GM21515 (cell line): ENCODE results near the gene SERPINB11.
"Not testable (repeated sequence)": the region's sequence is repeated elsewhere in the genome, so short reads cannot be mapped to it uniquely, and the experiment has no call there.

Source experiments
- ATAC-seq: cut with Tn5 transposase; IDR thresholded peaks from one replicate; pipeline ENCODE4 v1.9.1; 2021; ENCODE audit not compliant: unreplicated experiment

The SERPINB11 gene, protein sequence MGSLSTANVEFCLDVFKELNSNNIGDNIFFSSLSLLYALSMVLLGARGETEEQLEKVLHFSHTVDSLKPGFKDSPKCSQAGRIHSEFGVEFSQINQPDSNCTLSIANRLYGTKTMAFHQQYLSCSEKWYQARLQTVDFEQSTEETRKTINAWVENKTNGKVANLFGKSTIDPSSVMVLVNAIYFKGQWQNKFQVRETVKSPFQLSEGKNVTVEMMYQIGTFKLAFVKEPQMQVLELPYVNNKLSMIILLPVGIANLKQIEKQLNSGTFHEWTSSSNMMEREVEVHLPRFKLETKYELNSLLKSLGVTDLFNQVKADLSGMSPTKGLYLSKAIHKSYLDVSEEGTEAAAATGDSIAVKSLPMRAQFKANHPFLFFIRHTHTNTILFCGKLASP

DNA sequence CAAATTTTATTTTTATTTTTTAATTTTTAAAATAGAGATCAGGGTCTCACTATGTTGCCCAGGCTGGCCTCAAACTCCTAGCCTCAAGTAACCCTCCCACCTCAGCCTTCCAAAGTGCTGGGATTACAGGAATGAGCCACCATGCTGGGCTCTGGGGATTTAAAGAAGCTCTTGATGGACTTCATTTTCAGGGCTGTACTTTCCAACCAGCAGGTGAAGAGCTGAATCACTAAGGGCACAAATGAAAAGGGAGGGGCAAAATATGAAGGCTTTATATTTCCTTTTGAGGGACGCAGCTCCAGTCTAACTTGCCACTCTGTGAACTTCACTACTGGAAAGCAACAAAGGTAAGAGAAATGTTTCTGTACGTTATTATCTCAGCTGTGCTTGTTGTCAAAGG lies at the start of gene SERPINB11:
Gene SERPINB11, plus strand, starts transcription at position 301 of the 400 bp plus-strand sequence. CDS start 7,234 bp downstream, outside the sequence.
- ATAC-seq: no peak

DNA sequence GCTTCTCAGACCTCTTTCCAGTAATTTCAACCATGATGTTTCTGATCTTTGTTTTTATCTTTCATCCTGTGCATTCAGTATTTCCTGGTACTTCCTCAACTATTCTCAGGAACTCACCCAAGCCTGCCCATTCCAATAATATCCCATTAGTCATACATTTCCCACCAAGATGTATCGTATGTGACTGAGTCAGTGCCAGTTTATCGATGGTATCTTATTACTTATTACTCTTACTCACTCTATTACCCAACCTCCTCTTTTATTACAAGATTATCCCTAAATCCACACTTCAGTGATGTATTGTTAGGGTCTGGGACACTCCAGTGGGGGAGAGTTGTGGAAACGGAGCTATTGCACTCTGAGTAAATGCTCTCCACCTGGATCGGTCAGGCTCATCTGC lies 43.8 kb upstream of the SERPINB11 start:
- not testable (repeated sequence) for ATAC-seq

DNA sequence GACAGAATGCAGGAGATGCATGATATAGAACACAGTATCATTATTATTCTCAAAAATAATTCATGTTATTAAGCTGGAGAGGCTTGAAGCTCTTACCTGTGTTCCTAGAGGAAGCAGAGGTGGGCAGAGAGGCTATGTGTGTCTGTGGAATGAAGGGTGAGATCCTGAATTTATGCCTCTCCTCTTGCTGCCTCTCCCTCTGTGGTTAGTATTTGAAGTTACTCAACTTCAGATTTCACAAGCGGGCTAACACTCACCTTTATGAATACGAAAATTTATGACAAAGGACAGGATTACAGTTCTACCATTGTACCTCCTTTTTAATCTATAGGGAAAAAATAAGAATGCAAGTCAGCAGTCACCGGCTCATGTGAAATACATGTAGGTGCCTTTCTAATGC lies 41.0 kb upstream of the SERPINB11 start, which contains the start of gene SERPINB3:
Gene SERPINB3, minus strand, starts transcription at position 144 of the 400 bp plus-strand sequence. CDS start 677 bp downstream, outside the sequence.
- ATAC-seq: not testable (repeated sequence)

DNA sequence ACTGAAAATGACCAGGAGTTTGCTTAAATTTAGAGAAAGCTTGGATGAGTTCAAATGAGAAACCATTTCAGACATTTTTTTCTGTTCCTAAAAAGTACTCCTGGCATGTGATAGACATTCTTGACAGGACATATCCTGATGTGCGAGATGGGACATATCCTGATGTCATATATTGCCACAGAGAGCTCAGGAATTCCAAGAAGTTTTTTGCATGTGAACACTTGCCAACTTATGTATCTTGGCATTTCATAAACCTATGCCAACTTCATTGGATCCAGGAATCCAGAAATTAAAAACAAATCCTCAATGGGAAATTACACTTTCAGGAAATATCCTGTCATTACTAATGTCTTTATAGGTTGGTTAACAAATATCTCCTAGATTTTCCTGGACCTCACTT lies 38.2 kb upstream of the SERPINB11 start:
- no peak for ATAC-seq

DNA sequence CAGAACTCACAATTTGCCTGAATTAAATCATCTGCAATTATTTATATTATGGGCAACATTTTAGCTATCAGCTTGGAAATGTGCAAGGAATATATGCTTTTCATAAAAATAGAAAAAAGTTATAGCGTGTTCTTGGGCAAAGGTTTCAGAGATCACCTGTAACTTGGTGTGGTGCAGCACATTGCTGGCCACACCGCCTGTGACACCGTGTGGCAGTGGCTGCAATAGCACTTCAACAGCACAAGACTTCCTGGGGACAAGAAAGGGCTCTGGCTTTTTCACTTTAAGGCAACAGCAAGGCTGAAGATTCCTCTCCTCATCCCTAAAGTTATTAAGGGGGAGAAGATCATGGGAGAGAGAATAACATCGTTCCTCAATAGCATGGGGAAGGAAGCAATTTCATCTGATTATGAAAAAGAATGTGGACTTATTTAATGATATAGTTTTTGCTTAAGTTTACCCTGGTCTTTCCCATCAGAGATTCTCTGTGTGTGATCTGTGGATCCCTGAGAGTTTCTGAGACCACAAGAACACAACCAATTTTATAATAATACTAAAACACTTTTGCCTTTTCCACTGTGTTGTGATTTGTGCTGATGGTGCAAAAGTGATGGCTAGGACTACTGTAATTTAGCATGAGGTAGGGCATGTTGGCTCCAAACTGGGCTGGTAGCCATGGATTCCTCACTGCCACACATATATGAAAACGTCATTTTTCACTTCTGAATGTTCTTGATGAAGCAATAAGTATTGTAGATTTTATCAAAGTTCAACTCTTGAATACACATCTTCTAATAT lies 26.0 kb upstream of the SERPINB11 start:
- ATAC-seq: peak; percentile 81

DNA sequence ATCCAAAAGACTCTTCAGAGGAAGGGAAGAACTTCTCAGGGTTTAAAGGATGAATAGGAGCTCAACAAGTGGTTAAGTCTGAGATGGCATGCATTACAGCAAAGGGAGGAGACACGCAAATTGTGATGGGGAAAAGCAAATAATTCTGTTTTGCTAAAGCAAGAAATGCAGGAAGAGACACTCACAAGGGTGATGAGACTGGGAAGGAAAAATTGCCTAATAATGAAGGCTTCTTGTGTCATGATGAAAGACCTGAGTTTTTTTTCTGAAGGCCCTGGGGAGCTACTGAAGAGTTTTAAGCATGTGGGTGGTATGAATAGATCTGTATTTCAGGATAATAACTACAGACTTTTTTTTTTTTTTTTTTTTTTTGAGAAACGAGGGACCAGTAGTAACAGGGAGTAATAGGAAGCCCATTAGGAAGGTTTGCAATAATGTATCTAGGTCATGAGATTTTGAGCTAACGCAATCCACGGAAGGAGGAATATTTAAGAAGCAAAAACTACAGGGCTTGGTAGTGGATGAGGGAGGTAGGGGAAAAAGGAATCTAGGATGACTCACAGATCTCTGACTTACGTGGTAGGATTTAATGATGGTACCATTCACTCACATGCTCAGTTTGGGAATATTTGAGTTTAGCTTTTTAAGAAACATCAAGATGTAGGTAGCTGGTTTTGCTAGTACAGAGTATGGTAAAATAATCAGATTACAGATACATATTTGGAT lies 25.1 kb upstream of the SERPINB11 start:
- ATAC-seq: no peak

DNA sequence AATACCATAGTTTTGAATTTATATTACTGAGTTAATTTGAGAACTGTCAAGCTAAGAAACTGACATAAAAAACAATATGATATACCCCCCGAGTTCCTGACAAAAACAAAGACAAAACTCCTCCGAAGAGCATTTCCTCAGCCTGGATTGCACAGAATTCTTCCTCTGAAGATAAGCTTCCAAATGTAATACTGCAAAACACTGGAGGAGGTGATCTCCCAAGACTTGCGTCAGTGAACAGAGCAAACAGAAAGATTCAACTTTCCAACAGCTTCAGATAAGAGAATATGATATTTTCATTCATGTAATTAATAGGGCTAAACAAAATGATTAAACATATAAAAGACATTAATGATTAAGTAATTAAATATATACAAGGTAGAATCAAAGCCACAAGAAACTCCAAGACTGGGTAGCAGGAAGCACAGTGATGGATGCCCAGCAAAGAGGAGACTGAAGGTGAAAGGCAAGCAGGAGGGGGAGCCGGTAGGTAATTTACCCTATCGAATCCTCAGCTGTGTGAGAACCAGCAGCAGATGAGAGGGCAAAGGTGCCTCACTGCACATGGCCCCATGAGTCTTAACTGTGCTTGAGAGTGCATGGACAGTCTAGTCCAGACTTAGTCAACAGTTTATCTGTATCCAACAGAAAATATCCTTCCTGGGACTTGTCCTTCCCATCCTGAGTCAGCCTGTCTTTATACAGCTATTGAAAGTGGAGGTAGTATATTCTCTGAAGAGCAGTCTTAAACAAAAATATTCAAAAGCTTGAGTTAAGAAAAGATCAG lies 22.7 kb upstream of the SERPINB11 start:
- no peak for ATAC-seq

DNA sequence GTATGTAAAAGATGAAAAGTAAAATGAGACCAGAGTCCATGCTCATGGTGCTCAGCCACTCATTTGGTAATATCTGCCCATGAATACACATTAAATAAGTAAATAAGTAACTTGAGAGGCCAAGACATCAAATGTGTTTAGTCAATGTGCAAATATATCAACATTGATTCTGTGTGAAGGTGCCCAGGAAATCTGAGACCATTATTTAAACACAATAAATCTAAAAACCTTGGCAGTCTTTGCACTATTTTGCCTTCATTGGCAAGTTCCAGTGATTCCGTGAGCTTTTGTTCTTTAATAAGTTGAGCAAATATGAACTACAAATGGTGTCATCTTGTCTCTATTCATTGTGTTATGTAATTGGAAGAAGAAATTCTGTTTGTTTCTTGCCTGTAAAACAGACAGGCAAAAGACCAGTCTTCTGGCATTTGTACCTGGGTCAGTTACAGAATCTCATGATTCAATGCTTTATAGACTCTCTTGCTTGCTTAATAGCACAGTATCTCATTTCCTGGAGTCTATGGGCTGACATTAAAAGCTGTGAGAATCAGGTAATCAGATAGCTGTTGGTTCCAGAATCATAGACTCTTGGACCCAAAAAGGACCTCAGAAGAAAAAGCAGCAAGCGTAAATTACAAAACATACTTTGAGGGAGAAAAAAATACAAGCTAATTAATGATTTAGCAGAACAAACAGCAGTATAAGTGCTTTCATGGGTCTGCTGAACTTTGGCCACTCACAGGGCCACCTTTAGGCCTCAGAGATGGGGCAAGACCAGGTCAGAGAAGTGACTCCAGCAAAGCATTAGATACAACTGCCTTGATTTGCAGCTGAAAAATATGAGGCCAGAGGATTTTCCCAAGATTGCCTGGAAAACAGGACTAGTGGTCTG lies 21.1 kb upstream of the SERPINB11 start:
- ATAC-seq: no peak

DNA sequence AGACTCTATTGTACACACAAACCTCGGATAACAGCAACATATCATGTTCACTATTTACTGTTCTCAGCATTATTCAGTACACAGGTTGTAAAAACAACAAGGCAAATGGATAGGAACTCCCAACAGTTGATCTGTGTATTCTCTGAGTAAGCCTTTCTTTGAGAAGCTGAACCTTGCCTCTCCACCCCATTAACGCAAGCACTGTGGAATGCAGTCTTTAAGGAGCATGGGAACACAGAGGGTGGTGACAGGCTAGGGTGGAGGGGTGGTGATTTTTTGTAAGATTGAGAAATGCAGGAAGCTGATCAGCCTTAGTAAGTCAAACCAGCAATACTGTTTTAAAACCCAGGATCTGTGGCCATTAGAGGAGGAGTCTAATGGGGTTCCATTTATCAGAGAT lies 19.6 kb upstream of the SERPINB11 start:
- no peak for ATAC-seq

DNA sequence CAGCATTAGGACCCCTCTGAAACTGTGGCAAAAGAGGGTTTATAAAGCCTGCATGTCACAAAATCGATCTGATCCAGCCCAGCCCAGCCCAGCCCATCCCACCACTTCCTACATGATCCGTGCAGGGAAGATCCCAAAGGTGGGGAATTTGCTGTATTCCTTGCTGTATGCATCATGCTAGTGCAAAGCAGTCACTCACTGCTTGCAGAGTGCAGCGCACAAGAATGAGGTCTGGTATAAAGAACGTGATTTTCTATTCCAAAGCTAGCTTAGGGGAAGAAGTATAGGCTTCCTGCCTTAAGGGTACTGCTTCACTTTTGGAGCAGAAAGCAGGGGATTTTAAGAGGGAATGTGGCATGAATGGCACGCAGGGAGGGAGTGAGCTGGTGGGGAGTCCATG lies 18.9 kb upstream of the SERPINB11 start:
- no peak for ATAC-seq

DNA sequence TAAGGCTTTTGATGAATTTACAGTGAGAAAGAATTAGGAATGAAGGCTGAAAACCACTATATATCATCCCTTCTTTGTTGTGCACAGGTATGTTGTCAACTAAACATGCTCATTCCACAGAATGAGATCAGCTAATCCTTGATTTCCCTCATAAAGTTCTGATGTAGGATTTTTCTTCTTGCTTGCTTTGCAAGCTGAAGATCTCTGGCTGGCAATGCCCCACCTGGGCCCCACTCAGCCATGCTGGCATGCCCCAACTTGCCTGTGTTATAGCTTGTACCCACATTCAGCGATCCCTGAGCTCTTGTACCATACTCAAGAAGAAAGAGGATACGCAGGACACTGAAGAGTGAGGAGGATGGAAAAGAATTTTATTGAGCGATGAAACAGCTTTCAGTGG lies 18.0 kb upstream of the SERPINB11 start:
- ATAC-seq: no peak

DNA sequence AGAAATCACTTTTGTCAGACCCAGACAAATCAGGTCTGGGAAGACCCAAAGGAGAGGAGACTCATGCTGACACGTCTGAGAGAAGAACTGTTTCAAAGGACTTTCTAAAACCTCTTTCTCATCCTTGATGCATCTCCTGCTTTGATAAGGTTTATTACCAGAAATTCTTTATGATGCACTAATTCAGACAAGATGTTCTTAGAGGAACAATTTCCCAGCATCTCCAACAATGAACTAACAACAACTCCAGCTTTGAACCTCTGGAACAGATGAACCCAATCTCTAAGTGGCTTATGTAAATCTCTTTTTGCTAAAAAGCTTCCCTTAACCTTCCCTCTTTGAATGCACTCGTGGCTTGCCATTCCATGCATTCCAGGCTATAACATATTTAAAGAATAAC lies 15.9 kb upstream of the SERPINB11 start:
- ATAC-seq: no peak

DNA sequence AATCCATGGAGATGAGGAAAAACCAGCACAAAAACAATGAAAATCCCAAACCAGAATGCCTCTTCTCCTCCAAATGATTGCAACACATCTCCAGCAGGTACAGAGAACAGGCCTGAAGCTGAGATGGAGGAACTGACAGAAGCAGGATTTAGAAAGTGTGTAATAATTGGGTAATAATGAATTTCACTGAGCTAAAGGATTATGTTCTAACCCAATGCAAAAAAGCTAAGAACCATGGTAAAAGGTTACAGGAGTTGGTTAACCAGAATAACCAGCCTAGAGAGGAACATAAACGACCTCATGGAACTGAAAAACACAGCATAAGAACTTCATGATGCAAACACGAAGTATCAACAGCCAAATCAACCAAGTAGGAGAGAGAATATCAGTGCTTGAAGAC lies 13.7 kb upstream of the SERPINB11 start:
- no peak for ATAC-seq

DNA sequence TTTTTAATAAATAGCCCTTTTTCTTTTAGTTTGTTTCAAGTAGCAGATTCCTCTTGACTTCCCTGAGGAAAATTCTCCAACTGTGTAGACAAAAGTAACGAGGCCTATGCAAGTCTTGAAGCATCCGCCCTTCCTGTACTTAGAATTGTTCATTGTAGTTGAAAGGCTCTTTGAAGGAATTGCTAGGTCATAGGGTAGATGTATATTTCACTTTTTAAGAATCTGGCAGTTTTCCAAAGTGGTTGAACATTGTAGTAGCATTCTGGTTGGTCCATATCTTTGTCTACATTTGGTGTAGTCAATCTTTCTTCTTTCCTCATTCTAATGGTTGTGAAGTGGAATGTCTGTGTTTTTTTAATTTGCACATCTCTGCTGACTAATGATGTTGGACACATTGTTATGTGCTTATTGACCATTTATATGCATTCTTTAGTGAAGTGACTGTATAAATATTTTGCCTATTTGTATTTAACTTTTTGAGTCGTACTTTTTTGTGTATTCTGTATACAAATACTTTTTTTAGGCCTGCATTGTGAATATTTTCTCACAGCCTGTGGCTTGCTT lies 5.6 kb upstream of the SERPINB11 start:
- no peak for ATAC-seq

DNA sequence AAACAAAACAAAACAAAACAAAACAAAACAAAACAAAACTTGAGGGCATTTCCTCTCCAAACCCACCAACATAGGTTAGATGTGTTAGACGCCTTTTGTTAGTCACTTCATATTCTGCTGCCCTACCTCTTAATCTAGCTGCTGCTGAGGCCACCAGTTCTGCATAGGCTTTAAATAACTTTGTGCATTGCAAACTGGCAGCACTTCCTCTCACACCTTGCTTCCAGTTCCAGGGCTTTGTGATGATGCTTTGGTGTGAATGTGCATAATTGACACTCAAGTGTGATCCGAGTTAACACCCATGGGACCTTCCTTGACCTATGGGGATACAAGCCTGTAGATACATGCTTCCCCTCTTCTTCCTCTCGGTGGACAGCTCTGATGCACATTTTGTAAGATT lies 2.3 kb upstream of the SERPINB11 start:
- no peak for ATAC-seq

DNA sequence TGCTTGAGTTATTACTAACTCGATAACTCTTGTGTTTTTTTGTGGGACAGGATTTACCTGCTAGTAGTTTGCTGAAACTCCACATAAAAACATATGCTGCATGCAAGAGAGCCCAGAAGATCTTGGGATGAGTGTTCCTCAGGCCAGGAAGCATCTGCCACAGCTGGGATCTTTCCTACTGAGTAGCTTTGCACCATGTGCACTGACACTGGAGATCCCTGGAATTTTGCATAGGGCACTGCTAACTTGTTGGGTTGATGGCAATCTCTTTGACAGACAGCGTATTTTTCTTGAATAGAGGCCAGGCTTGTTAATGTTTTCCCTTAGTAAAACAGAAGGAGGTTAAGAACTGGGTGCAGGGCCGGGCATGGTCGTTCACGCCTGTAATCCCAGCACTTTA lies 808 bp upstream of the SERPINB11 start:
- no peak for ATAC-seq

DNA sequence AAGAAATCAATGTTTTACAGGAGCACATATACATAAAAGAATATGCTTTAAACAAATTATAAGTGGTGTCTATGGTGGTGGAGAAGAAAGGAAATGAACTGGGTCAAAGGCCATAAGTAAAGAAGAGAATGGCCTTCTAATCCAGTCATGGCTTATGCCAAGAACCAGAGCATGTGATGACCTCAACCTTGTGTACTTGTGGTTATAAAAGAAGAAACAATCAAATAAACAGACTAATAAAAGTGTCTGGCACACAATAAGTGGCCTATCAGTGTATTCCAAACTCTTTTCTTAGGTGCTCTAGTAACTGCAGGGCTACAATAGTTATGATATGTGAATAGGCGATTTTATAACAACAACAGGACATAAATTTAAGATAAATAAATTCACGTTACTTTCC lies 2.6 kb downstream of the SERPINB11 start:
- ATAC-seq: no peak

DNA sequence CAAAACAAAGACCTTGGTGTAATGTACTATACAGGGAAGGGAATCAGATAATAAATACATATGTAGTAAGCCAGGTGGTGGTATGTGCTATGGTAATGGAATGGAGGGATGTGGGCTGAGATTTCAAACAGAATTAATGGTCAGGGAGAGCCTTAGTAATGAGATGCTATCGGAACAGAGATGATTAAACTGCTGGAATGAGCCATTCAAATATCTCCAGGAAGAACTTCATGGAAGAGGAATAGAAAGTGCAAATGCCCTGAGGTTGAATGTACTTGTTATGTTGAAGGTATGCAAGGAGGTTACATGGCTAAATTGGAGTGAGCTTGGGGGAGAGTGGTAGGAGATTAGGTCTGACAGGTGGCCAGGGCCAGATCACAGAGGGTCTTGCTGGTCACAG lies 5.1 kb downstream of the SERPINB11 start:
- ATAC-seq: no peak

DNA sequence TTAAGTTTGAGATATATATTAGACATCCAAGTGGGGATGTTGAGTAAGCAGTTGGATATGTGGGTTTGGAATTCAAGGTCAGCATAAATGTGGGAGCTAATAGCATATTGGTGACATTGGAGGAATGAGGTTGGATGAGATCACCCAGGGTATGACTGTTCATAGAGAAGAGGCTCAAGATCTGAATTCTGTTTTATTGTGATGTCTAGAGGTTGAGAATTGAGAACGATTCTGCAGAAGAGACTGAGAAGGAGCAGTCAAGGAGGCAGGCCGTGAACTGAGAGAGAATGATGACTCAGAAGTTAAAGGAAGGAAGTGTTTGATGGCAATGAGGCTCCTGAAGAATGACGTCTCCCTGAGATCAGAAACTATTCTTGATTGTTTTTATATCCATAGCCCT lies 5.9 kb downstream of the SERPINB11 start:
- ATAC-seq: no peak
